ENCODE measurements around the gene SFTA2.
"Not testable (repeated sequence)": the region's sequence is repeated elsewhere in the genome, so short reads cannot be mapped to it uniquely, and the experiment has no call there.

The SFTA2 gene

DNA sequence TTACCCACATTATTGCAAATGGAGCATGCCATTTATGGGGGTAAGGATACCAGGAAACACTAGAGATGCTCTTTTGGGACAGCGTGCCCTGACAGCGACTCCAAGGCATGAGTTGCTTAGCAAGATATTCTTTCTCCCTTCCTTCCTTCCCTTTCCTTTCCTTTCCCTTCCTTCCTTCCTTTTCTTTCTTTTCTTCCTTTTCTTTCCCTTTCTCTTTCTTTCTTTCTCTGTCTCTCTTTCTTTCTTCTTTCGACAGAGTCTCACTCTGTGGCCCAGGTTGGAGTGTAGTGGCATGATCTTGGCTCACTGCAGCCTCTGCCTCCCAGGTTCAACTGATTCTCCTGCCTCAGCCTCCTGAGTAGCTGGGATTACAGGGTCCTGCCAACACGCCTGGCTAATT, 12.1 kb upstream of the SFTA2 start:
- in situ Hi-C loops (cut with MboI; ENCODE audit: low sequenced_read_pairs): no loop called here

DNA sequence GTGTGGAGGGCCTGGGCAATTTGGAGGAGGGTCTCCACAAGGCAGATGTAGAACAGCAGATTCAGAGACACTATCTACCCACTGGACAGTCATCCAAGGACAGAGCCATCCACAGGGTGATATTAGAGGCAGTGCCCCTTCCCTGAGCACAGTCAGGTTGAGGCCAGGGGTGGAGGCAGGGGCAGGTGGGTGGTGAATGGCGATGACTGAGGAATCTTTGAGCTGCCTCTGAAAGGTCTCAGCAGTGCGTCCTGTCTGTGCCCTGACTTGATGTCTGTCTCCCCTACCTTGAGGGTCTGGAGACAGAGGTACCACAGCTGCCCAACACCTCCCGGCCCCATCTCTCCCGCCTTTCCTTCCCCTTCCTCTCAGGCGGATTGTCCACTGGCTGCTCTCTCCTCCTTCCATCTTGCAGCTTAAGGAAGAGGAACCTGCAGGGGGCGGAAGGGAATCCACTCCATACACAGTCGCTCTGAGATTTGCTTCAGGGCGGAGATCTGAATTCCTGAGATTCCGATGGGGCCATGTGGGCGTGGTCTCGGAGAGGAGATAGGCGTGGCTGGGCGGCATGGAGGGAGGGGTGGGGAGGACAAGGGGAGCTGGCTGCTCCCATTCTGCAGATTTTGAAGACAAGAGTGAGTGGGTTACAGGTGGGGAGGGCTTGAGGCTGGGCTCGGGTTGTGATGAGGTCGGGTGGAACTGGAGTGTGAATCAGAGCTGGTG, 10.5 kb upstream of the SFTA2 start:
- in situ Hi-C loops (cut with MboI; ENCODE audit: low sequenced_read_pairs): no loop called here

DNA sequence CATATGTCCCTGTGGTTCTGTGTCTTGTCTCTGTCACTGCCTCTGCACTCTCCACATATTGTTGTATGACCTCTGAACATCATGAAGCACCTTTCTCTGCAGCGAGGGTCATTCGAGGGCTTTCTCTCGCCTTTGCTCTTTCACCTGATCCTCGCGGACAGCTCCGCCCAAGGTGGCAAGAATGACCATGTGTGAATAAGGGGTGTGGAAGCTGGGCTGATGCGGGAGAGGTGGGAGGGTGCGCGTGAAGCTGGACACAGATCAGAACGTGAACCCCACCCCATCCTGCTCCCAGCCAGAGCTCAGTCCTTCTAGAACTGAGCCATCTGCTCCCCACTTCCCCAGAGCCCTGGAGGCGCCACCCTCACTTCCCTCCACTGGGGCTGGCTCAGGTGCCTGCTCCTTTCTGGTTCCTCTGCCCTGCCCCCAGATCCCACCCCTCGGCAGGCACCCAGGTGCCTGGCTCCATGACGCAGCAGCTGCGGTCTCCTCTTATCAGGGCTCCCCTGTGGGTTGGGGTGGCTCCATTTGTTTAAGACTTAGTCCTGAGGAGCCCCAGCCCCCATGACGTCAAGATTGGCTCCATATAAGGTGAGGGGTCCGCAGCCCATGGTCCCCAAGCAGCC, 8.5 kb upstream of the SFTA2 start, which contains the start of gene MUCL3:
Gene MUCL3, plus strand, starts transcription at position 613 of the 626 bp plus-strand sequence. CDS start 27 bp downstream, outside the sequence.
- in situ Hi-C loops (cut with MboI; ENCODE audit: low sequenced_read_pairs): no loop called here

DNA sequence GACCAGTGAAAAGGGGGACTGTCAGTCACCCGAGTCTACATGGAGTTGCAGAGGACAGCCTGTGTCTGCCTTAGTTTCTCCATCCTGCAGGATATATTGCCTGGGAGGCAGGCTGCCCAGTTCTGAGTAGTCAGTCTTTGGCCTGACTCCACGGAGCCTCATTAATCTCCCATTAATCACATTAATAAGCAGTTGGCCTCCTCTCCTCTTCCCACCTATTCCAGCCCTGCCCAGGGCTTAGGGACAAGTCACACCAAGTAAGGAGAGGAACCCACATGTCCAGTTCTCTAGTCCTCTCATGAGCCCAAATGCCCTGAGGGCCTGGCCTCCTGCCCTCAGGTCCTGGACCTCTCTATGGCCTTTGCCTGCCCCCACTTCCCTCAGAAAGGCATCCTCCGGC, 7.5 kb upstream of the SFTA2 start:
- in situ Hi-C loops (cut with MboI; ENCODE audit: low sequenced_read_pairs): no loop called here

DNA sequence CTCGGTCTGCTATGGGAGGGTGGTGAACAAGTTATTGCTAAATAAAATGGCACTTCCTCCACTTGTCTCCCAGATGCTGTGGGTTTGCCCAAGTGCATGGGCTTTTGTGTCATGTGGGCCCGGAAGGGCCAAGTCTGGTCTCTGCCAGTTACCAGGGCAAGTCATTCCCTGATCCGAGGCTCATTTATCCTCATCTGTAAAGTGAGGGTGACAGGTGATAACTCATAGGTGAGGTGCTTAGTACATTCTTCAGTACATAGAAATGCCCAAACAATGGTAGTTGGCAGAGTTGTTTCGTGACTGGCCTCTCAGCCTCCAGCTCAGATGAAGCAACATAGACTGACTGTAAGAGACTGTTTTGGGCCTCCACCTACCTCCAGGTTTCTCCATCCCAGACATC, 6.8 kb upstream of the SFTA2 start:
- in situ Hi-C loops (cut with MboI; ENCODE audit: low sequenced_read_pairs): no loop called here

DNA sequence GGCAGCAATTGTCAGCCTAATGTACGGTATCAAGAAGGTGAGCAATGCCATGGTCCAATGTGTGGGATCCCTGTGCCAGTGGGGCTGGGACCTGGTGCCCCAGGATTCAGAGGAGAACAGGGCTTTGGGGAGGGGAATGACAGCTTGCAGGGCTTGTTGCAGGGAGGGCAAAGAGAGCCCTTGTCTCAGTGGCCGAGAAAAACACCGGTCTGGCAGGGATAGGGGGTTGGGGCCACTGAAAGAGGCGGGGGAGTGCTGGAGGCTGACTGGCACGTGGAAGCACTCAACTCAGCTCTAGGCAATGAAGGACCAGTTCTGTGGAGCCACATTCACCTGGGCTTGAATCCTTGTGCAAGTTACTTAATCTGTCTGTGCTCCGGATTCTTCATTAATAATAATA, 5.3 kb upstream of the SFTA2 start:
- in situ Hi-C loops (cut with MboI; ENCODE audit: low sequenced_read_pairs): no loop called here

DNA sequence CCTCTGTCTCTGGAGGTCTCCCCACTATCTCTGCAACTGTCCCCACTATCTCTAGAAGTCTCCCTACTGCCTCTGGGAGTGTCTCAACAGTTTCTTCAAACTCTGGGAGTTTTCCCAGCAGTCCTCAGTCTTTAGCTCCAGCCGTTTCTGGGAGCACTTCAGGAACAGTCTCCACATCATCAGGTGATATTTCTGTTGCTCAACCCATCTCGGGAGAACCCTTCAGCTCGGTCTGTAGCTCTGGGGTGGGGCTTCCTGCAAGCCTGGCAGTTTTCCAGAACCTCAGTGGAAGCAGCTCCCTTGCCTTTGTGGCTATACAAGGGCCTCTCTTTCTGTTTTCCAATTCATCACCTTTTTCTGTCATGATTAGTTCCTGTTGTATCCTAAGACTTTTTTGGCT, 3.0 kb upstream of the SFTA2 start:
- in situ Hi-C loops (cut with MboI; ENCODE audit: low sequenced_read_pairs): no loop called here

DNA sequence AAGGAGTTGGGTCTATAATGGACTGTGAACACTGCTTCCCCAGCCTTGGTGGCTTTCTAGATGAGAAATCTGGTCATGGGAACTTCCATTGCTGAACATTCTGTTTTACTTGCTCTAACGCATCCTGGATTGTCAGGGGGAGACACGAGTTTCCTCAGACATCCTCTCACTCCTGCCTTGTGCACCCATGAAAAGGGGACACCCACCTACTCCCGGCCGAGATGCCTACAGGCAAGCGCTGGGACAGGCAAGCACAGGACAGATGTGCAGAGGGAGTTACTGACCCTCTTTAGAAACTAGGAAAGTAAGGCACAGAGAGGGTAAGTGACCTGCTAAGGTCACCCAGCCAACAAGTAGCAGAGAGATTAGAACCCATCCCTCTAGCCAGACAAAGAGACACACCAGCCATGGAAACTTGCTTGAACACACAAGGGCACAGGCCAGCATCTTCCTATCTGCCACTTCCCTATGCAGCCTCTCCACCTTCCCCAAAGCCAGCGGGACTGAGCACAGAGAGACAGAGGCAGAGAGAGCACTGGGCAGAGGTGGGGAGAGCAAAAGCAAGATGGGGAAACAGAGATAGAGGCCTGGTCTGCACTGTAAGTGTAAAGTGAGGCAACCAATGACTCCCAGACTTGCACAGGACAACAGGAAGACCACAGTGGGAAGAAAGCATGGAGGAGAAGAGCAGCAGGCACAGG, 845 bp upstream of the SFTA2 start:
- in situ Hi-C loops (cut with MboI; ENCODE audit: low sequenced_read_pairs): no loop called here

DNA sequence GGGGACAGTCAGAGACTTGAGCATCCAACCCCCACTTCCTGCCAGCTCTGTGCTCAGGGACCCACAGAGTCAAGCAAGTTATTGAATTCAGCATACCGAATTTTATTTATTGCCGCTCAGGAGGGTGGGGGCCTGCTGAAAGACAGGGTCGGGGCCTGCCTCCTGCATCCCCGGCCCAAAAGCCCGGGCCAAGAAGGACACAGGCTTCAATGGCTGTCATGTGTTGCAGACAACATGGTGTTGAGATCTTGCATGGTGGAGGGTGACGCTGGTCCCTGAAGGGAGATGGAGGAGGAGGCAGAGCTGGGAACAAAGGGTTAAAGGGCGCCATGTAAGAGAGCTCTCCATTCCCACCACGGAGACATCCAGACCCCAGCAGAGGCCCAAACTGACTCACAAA, 698 bp downstream of the SFTA2 start:
- in situ Hi-C loops (cut with MboI; ENCODE audit: low sequenced_read_pairs): no loop called here

DNA sequence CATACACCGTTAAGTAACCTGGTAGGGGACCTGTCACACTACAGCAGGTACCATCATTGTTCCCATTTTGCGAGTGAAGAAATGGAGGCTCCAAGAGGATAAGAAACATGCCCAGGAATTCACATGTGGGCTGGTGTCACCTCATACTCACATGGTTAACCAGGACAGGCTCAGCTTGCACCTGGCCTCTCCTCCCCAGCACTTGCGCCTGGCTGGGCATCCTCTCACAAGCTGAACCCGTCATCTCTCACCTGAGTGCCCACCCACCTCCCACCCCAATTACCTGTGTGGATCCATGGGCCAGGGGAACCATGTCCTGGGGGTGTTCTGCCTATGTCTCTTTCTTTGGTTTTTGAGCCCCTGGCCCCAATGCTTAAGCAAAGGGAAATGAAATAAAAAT, 1.5 kb downstream of the SFTA2 start:
- in situ Hi-C loops (cut with MboI; ENCODE audit: low sequenced_read_pairs): no loop called here

DNA sequence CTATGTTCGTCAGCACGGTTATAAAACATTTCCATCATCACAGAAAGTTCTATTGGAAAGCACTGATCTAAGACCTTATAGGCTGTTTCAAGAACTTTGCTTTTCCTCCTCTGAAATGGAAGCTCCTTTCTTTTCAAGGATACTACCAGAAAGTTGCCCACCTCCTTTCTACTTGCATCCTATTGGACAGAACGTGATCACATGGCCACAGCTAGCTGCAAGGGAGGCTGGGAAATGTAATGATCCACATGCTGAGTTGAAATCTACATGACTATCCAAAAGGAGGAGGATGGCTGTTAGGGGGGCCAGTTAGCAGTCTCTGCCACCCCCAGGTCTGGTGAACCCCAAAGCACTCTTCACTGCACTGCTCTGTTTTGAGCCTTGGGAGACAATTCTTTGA, 3.3 kb downstream of the SFTA2 start:
- in situ Hi-C loops (cut with MboI; ENCODE audit: low sequenced_read_pairs): no loop called here

DNA sequence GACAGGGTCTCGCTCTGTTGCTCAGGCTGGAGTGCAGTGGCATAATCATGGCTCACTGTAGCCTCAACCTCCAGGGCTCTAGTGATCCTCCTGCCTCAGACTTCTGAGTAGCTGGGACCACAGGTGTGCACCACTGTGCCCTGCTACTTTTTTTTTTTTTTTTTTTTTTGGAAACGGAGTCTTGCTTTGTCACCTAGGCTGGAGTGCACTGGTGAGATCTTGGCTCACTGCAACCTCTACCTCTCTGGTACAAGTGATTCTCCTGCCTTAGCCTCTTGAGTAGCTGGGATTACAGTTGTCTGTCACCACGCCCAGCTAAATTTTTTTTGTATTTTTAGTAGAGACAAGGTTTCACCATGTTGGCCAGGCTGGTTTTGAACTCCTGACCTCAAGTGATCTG, 4.9 kb downstream of the SFTA2 start:
- in situ Hi-C loops (cut with MboI; ENCODE audit: low sequenced_read_pairs): not testable (repeated sequence)

DNA sequence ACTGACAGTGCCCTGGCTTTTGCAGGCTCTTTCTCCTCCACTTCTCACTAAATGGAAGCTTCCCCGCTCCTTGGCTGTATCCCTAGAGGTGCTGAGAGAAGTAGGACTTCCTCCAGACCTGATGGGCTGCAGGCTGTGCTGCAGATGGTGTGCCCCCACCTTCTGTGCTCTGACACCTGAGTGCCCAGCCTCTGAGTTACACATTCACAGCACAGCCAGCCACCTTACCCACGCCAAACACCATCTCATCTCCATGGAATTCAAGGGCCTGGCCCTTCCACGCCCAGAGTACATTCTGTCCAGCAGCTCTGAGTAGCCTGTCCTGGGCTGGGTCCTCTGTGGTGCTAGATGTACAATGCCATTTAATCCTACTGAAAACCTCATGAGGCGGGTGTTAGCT, 5.3 kb downstream of the SFTA2 start:
- in situ Hi-C loops (cut with MboI; ENCODE audit: low sequenced_read_pairs): no loop called here

DNA sequence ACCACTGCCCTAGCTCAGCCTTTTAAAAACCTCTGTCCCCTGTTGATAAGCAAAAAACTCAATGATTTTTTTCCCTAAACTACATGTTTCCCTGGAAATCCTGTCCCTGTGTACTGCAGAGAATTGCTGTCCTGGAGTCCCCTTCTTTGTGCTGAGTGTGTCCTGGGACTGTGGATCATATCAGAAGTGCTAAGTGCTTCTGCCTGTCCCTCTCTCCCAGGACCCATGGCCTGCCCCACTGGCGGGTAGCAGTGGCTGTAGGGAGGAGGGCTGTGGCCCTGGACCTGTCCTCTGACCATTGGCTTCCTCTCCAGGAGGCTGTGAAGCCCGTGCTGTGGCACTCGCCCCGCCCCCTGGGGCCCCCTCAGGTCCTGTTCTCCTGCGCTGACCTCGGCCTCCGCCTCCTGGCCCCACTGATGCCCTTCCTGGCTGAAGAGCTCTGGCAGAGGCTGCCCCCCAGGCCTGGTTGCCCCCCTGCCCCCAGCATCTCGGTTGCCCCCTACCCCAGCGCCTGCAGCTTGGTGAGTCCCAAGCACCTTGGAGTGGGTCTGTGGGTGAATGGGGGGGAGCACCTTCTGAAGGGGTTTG, 7.8 kb downstream of the SFTA2 start:
- in situ Hi-C loops (cut with MboI; ENCODE audit: low sequenced_read_pairs): loop anchor here (25.0 kb wide), 1 partner anchor 163 kb away; no protein-coding TSS in a partner anchor

DNA sequence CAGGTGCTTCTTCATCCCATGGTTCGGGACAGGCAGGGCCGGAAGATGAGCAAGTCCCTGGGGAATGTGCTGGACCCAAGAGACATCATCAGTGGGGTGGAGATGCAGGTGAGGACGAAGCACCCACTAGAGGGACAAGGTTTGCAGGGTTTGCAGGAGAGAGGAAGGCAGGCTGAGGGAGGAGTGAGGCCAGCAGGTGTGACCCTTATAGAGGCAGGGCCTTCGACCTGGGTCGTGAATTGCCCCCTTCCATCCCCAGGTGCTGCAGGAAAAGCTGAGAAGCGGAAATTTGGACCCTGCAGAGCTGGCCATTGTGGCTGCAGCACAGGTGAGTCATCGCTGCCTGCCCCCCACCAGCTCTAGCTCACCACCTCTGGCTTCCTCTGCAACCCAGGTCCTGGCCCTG, 9.5 kb downstream of the SFTA2 start:
- in situ Hi-C loops (cut with MboI; ENCODE audit: low sequenced_read_pairs): loop anchor here (25.0 kb wide), 1 partner anchor 165 kb away; no protein-coding TSS in a partner anchor

DNA sequence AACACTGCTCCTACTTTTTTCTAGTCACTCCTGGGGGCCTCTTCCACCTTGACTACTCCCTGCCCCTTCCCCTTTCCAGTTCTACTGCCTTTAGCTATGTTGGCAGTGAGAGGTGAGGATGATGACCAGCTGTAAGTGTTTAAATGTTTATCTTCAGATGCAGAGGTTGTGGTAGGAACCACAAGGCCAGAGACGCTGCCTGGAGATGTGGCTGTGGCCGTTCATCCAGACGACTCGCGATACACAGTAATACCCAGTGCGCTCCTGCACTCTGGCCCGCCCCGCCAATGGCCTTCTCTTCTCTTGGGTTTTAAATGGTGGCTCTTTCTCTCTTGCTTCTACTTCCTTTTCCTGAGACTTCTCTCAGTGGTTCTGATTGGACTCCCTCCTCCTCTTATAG, 13.3 kb downstream of the SFTA2 start:
- in situ Hi-C loops (cut with MboI; ENCODE audit: low sequenced_read_pairs): loop anchor here (25.0 kb wide), 1 partner anchor 169 kb away; no protein-coding TSS in a partner anchor

DNA sequence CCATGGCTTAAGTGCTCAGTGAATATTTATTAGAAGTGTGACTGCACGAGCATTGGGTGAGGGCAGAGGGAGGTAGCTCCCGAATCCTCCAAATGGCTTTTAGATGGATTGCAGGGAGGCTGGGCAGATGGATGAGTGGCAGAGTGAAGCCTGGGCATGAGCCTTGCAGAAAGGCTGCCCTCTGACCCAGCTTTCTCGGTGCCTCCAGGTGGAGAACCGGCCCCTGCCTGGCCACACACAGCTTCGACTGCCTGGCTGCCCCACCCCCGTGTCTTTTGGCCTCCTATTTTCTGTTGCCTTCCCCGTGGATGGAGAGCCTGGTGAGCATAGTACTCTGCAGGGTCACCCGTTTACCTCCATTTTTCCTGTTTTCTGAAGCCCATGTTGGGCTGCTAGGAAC, 14.5 kb downstream of the SFTA2 start:
- in situ Hi-C loops (cut with MboI; ENCODE audit: low sequenced_read_pairs): loop anchor here (25.0 kb wide), 1 partner anchor 170 kb away; no protein-coding TSS in a partner anchor

DNA sequence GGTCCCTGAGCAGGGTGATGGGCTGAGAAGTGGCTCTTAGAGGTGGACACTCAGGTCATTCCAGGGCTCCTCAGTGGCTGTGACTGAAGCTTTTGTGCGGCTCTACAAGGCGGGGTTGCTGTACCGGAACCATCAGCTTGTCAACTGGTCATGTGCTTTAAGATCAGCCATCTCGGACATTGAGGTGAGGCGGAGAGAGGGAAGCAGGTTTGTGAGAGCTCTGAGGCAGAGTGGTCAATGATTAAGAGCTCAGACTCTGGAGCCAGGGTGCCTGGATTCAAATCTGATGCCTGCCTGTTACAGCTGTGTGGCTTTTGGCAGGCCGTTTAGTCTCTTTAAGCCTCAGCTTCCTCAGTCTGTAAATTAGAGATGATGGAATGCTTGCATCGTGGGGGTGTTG, 14.9 kb downstream of the SFTA2 start:
- in situ Hi-C loops (cut with MboI; ENCODE audit: low sequenced_read_pairs): loop anchor here (25.0 kb wide), 1 partner anchor 170 kb away; no protein-coding TSS in a partner anchor

DNA sequence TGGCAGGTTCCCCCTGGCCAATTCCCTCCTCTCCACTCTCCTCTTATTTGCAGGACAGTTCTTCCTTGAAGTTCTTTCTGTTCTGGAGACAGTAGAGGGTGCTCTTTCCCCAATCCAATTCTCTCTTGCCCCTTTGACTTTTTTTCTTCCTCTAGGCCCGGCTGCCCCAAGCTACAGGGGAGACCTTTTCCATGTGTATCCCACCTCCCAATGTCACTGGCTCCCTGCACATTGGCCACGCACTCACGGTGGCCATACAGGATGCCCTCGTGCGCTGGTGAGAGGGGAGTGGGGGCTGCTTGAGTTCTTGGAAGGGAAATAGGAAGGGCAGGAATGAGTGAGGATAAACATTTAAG, 16.4 kb downstream of the SFTA2 start:
- in situ Hi-C loops (cut with MboI; ENCODE audit: low sequenced_read_pairs): loop anchor here (25.0 kb wide), 1 partner anchor 172 kb away; no protein-coding TSS in a partner anchor

DNA sequence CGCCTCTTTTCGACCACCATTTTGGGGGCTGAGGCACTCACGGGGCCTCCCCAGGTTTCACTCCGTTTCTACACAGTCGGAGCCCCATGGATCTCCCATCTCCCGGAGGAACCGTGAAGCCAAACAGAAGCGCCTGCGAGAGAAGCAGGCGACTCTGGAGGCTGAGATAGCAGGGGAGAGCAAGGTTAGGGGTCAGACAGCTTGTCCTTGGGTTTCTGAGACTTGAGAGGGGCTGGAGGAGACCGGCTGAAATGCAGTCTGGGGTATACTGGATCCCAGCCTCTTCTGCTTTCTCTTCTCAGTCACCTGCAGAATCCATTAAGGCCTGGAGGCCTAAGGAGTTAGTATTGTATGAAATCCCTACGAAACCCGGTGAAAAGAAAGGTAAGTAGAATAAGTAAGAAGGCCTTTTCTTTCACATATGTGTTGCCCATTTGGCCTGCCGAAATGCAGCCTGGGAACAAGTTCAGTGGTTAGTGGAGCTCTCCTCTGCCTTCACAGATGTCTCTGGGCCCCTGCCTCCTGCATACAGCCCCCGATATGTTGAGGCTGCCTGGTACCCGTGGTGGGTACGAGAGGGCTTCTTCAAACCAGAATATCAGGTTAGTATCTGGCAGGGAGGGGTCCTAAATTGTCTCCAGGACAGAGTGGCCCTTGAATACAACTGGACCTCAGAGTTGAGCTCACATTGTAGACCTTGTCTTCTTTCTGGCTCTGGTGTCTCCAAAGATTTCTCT, 16.9 kb downstream of the SFTA2 start:
- in situ Hi-C loops (cut with MboI; ENCODE audit: low sequenced_read_pairs): loop anchor here (25.0 kb wide), 1 partner anchor 172 kb away; no protein-coding TSS in a partner anchor

Data from HL-60/S4 (cell line).